ENCODE measurements around the gene ZDHHC13. TPM values are rescaled to one million over a fixed set of nuclear protein-coding genes. Genes with fewer than 3 reads are reported as not detected.
"Not testable (repeated sequence)": the region's sequence is repeated elsewhere in the genome, so short reads cannot be mapped to it uniquely, and the experiment has no call there.

Gene ZDHHC13
- polyA plus RNA-seq, 5 donors: 20.6 to 35.5 (median 23.7) TPM

DNA sequence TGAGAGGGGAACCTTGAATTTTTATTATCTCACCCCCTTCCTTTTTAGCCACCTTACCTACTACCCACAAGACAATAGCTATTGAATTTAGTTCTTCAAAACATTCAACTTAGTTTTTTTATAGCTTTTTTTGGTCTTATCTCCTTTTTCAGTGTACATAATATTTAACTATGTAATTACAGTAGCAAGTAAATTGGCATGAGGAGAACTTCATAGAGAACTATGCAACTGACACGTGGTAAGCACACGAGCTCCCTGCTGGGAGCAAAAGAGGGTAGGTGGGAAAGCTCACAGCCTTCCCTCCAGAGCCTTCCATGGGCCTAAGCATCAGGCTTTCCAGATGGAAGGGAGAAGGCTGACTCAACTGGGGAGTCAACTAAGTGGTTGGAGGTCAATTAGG lies 22.1 kb upstream of the ZDHHC13 start:
- DNase-seq: no peak

DNA sequence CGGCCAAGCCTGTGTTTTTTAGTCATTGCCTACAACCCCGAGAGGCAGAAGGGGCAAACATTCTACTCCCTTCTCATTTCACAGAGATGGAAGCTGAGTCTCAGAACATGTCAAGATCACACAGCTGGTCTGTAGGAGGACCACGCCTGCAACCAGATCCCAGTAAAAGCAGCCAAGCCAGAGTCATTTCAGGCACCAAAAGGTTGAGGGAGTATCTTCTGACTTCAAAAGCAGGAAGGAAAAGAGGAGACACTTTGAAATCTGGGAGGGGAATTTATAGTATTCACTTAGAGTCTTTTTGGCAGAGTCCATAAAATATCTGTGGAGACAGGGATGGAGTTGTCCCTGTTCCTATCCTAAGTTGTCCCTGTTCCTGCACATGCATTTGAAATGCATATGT lies 17.9 kb upstream of the ZDHHC13 start:
- DNase-seq: no peak

- DNase-seq: no peak
Observed at GRCh38 chr11:19100885-19101284, 16.1 kb upstream of the ZDHHC13 start.

DNA sequence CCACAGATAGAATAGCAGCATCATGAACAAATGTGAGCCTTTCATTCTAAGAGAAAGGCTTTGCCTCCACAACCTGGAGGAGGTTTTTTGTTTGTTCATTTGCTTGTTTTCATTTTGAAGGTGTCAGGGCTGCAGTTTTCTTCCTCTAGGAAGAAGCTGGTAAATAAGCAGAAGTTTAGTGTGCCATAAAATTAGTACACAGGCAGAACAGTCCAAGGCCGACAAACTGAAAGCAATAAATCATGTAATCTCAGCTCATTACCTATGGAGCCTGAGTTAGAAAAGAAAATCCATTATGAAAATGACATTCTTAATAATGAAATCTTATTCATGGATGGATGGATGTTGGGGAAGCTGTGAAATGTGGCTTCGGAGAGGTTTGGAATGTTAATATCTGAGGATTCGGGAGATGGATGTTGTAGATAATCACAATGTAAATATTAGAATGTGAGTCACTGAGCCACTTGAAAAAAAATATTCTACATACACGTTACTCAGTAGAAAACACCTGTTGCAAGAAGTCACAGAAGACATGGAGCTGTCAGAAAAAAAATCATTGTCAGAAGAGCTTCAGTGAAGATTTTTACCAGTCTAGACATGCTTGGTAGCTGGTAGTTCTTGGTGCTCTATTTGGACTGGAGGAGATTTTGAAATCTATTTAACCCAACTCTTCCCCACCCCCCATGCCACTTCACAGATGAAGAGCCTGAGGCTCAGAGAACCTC lies 15.0 kb upstream of the ZDHHC13 start:
- DNase-seq: no peak

DNA sequence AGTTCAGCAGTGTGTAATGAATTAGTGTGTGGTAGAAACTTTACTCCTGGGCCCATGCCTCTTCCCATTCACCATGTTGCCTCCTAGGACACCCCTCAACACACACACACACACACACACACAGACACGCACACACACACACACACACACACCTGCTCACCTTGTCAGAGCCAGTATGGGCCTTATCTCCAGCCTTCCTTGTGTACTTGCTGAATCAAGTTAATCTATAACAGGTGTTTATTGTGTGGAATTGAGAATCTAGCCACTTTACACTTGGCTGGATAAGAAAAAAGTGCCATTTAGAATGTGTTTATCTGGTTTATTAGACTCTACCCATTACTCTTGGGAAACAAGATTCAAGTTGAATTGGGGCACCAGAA lies 14.5 kb upstream of the ZDHHC13 start:
- no peak for DNase-seq

DNA sequence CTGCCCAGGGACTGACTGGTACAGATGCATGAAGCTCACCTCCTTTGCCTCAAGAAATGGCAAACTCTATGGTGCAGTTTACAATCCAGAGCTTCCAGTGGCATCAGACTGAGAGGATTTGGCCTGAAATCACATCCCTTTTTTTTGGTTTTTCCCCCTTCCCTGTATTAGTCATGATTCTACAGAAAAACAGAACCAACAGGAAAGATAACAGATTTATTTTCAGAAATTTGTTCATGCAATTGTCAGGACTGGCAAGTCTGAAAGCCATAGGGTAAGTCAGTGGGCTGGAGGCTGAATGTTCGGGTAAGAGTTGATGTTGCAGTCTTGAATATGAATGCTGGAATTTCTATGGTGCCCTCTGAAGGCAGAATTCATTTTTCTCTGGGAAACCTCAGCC lies 12.0 kb upstream of the ZDHHC13 start:
- no peak for DNase-seq

- DNase-seq: no peak
Observed at GRCh38 chr11:19107125-19107524, 9.8 kb upstream of the ZDHHC13 start.

DNA sequence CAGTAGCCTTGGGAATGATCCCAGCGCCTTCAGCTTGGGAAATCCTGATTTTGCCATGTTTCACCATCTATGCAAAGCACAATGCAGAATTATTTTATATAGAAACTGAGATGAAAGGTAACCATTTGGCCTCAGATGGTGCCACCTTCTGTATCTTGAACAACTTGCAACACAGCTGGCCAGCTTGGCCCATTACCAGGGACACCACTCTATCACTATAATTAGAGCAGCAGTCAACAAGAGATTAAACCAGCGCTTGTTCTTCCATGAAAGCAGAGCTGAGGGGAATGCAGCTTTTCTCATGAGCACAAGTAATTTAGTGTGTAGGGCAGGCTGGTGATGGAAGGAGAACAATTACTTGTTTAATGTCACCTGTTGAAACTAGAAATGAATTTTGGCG lies 6.7 kb upstream of the ZDHHC13 start:
- no peak for DNase-seq

DNA sequence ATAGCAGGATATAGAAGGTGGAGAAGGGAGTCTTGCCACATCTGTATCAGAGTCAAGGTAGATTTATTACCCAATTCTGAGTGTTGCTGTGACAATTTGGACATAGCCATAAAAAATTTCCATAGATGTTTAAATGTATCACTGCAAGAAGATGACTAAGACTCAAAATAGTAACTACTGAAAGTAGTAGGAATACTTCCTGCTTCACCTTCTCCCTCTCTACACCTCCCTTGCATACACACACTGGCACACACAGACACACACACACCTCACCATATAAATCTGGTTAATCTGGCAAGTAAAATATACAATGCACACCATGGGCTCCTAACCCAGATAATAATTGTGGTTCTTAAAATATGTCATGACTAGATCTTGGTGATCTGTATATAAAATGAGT lies 5.2 kb upstream of the ZDHHC13 start:
- DNase-seq: no peak

GRCh38 chr11:19116276-19116970 lies 545 bp upstream of the ZDHHC13 start:
- DNase-seq: no peak

DNA sequence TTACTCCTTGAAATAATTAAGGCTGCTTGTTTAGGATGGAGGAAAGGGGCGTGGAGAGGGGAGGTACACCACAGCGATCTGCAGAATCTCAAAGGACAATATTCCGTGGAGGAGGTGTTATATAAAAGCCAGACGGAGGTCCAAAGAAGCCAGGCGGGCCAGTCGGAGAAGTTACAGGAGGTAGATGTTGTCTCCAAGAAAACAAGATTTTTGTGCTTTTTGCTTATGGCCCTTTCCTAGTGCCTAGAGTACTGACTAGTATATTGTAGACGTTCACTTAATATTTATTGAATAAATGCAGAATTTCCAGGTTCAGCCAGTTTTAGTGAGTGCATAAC lies 761 bp downstream of the ZDHHC13 start:
- no peak for DNase-seq

GRCh38 chr11:19121646-19122045 lies 4.7 kb downstream of the ZDHHC13 start:
- DNase-seq: no peak

DNA sequence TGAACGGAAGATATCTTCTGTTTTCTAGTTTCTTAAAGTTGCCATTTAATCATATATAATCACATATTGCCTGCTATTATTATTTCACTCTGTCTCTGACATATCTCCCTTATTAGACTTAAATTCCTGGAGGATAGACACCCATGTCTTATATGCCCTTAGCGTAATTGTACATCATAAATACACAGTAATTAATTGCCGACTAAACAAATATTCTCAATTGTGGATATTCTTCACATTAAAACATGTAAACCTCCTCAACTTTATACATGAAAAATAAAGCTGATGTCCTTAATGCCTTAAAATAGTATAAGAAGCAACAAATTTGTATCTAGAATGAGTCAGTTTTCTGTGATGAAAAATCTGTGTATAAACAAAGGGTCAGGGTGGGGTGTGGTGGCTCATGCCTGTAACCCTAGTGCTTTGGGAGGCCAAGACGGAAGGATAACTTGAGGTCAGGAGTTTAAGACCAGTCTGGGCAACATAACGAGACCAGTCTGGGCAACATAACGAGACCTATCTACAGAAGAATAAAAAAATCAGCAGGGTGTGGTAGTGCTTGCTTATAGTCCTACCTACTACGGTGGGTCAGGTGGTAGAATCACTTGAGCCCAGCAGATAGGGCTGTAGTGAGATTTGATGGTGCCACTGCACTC lies 6.1 kb downstream of the ZDHHC13 start:
- DNase-seq: no peak

DNA sequence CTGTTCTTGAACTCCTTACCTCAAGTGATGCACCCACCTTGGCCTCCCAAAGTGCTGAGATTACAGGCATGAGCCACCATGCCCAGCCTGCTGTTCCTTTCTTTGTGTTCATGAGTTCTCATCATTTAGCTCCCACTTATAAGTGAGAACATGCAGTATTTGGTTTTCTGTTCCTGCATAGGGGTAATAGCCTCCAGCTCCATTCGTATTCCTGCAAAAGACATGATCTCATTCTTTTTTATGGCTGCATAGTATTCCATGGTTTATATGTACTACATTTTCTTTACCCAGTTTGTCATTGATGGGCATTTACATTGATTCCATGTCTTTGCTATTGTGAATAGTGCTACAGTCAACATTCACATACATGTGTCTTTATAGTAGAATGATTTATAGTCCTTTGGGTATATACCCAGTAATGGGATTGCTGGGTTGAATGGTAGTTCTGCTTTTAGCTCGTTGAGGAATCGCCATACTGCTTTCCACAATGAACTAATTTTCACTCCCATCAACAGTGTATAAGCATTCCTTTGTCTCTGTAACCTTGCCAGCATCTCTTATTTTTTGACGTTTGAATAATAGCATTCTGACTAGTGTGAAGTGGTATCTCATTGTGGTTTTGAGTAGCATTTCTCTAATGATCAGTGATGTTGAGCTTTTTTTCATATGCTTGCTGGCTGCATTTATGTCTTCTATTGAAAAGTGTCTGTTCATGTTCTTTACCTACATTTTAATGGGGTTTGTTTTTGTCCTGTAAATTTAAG lies 9.8 kb downstream of the ZDHHC13 start:
- not testable (repeated sequence) for DNase-seq

- DNase-seq: no peak
Observed at GRCh38 chr11:19134004-19134403, 17.0 kb downstream of the ZDHHC13 start.

GRCh38 chr11:19136884-19137283 lies 19.9 kb downstream of the ZDHHC13 start:
- DNase-seq: not testable (repeated sequence)

DNA sequence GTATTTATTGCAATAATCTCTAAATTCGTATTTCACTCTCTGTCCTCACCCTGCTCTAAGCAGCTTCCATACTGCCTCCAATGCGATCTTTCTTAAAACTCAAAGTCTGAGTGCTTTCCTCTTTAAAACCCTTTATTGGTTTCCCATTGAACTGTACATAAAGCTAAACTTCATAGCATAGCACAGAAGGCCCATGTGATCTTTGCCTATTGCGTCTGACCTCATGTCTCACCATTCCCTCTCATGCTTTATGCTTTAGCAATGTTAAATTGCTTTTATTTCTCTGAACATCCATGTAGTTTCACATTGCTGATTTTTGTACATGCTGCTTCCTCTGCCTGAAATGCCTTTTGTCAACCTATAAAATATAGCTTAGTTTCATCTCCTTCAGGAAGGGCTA lies 28.4 kb downstream of the ZDHHC13 start:
- no peak for DNase-seq

DNA sequence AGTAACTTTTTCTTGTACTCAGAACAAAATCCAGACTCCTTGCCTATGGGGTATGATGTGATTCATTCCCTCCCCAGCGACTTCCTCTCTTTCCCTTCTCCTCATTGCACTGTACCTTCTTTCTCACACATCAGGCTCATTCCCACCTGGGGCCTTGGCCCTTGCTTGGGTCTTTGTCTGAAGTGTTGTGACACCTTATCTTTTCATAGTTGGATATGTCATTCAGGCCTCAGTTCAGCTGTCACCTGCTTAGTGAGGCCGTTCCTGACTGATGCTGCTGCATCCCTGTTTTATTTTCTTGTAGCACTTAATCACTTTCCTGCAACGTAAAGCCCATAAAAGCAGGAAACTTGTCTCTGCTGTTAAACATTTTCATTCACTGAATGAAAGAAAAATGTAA lies 39.9 kb downstream of the ZDHHC13 start:
- no peak for DNase-seq

GRCh38 chr11:19160847-19161246 lies 43.9 kb downstream of the ZDHHC13 start:
- no peak for DNase-seq

GRCh38 chr11:19161651-19162050 lies 44.7 kb downstream of the ZDHHC13 start:
- no peak for DNase-seq

- no peak for DNase-seq
Observed at GRCh38 chr11:19162951-19163505, 46.1 kb downstream of the ZDHHC13 start.

GRCh38 chr11:19163617-19164016 lies 46.6 kb downstream of the ZDHHC13 start:
- no peak for DNase-seq

All from right lung (tissue), 5 donors.